Loucy (cell line): ENCODE data around the gene PPOX.

Experiments used
- H2AFZ ChIP-seq: fragments of 200-600 bp; sonication (generic); 2 replicates; pipeline ENCODE4 v1.6.0; 2016; ENCODE audit warnings: antibody characterized with exemption, mild to moderate bottlenecking, low read length, moderate library complexity
- H3F3A ChIP-seq: fragments of 200-600 bp; 2 replicates; pipeline ENCODE4 v1.6.0; 2016; ENCODE audit warnings: antibody characterized with exemption, low read depth, mild to moderate bottlenecking
- H3K27me3 ChIP-seq: fragments of 200-600 bp; sonication (generic); 2 replicates; pipeline ENCODE4 v1.6.1; 2014; ENCODE audit warnings: low read length, mild to moderate bottlenecking; ENCODE audit not compliant: insufficient read depth, poor library complexity, severe bottlenecking
- H3K36me3 ChIP-seq: fragments of 200-600 bp; sonication (generic); 2 replicates; pipeline ENCODE4 v1.6.1; 2016; ENCODE audit warnings: low read length; ENCODE audit not compliant: insufficient read depth
- H3K4me1 ChIP-seq: fragments of 200-600 bp; sonication (generic); 2 replicates; pipeline ENCODE4 v1.5.1; 2014; ENCODE audit warnings: low read length, mild to moderate bottlenecking; ENCODE audit not compliant: insufficient read depth, poor library complexity, severe bottlenecking
- H3K4me2 ChIP-seq: fragments of 200-600 bp; sonication (generic); 2 replicates; pipeline ENCODE4 v1.6.0; 2014; ENCODE audit warnings: antibody characterized with exemption, low read length, low read depth, mild to moderate bottlenecking; ENCODE audit not compliant: poor library complexity, severe bottlenecking
- H3K4me3 ChIP-seq: fragments of 200-600 bp; sonication (generic); 2 replicates; pipeline ENCODE4 v1.5.1; 2014; ENCODE audit warnings: low read length, mild to moderate bottlenecking, mixed read lengths; ENCODE audit not compliant: poor library complexity, severe bottlenecking
- H3K79me2 ChIP-seq: fragments of 200-600 bp; sonication (generic); 2 replicates; pipeline ENCODE4 v1.6.1; 2014; ENCODE audit warnings: low read length; ENCODE audit not compliant: insufficient read depth
- H3K9ac ChIP-seq: fragments of 200-600 bp; sonication (generic); 2 replicates; pipeline ENCODE4 v1.6.0; 2014; ENCODE audit warnings: mild to moderate bottlenecking, low read depth, low read length, moderate library complexity; ENCODE audit not compliant: poor library complexity, severe bottlenecking
- H3K9me2 ChIP-seq: fragments of 200-600 bp; sonication (generic); replicated peaks from 2 replicates; pipeline ENCODE4 v1.6.1; 2016; ENCODE audit warnings: low read depth, low read length, mixed read lengths
- H3K9me3 ChIP-seq: fragments of 200-600 bp; sonication (generic); 2 replicates; pipeline ENCODE4 v1.6.1; 2014; ENCODE audit warnings: mild to moderate bottlenecking, antibody characterized with exemption, low read length, low read depth; ENCODE audit not compliant: insufficient read depth
- H4K20me1 ChIP-seq: fragments of 200-600 bp; sonication (generic); 2 replicates; pipeline ENCODE4 v1.6.0; 2014; ENCODE audit warnings: antibody characterized with exemption, low read length, mild to moderate bottlenecking; ENCODE audit not compliant: insufficient read depth, poor library complexity, severe bottlenecking
- EZH2phosphoT487 ChIP-seq: fragments of 200-600 bp; IDR thresholded peaks from 2 replicates; pipeline ENCODE4 v1.6.1; 2018; ENCODE audit warnings: antibody characterized with exemption, mild to moderate bottlenecking, moderate library complexity, borderline replicate concordance
- TF ChIP-seq, protein P1 (sequence below): fragments of 200-600 bp; sonication (generic); conservative IDR thresholded peaks from 2 replicates; pipeline ENCODE4 v1.5.1; 2014; ENCODE audit warnings: mild to moderate bottlenecking, antibody characterized with exemption, low read length

PPOX gene

DNA sequence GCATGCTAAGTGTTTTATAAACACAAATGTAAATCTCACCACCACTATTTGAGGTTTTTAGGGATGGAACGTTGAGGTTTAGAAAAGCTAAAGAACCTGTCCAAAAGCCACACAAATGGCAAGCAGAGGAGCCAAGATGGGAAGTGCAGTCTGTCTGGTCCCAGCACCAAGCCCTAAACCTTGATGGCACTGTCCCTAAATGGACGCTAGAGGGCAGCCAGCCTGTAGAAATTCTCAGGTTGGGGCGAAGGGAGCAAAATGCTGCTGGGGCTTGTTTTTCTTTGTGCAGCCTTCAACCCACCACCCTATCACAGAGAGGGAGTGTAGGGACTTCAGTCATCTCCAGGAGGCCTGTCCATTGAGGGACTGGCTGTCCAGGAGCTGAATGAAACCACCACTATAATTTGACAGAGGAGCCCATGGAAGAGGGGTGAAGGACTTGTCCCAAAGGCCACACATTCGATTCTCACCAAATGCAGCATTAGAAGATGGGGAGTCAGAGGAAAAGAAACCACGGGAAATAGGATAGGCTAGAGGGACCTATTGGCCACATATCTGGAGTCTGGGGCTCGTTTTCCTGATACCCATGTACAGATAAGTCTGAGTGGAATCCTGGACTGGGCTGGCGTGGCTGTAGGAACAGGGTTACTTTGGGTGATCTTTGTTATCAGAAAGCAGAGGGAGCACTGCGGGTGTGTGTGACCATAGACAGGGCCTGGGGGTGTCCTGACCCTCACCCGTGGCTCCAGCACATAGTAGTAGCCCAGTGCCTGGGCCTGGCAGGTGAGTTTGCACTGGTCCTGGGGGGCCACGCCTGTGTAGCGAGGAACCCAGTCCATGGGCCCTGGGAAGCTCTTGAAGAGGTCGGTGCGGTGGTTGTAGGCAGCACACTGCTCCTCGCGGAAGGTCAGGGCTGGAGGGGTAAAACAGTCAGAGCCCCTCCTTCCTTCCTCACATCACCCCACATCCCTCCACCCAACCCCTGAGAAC, 26.5 kb downstream of the PPOX start:
- no peak overlapping the region for H3K4me3 ChIP-seq
- no peaks in the 10 kb centered on the region for H4K20me1 ChIP-seq
- peak overlapping the region; percentile 23 for H3K9ac ChIP-seq
- no peaks in the 10 kb centered on the region for H3K4me1 ChIP-seq
- no peaks in the 10 kb centered on the region for H3K79me2 ChIP-seq
- H3F3A ChIP-seq = no peaks in the 10 kb centered on the region
- no peaks in the 10 kb centered on the region for H3K9me2 ChIP-seq
- peak overlapping the region; percentile 64 for H2AFZ ChIP-seq
- no peak overlapping the region for H3K4me2 ChIP-seq
- H3K9me3 ChIP-seq = no peaks in the 10 kb centered on the region
- H3K36me3 ChIP-seq = no peaks in the 10 kb centered on the region
- H3K27me3 ChIP-seq = no peaks in the 10 kb centered on the region
- TF ChIP-seq EZH2phosphoT487 = no peak
- TF ChIP-seq, protein P1, sequence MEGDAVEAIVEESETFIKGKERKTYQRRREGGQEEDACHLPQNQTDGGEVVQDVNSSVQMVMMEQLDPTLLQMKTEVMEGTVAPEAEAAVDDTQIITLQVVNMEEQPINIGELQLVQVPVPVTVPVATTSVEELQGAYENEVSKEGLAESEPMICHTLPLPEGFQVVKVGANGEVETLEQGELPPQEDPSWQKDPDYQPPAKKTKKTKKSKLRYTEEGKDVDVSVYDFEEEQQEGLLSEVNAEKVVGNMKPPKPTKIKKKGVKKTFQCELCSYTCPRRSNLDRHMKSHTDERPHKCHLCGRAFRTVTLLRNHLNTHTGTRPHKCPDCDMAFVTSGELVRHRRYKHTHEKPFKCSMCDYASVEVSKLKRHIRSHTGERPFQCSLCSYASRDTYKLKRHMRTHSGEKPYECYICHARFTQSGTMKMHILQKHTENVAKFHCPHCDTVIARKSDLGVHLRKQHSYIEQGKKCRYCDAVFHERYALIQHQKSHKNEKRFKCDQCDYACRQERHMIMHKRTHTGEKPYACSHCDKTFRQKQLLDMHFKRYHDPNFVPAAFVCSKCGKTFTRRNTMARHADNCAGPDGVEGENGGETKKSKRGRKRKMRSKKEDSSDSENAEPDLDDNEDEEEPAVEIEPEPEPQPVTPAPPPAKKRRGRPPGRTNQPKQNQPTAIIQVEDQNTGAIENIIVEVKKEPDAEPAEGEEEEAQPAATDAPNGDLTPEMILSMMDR = peak; percentile 87

GRCh38 chr1:161193561-161194235, 27.5 kb downstream of the PPOX start:
- no peaks in the 10 kb centered on the region for H4K20me1 ChIP-seq
- no peaks in the 10 kb centered on the region for H3K9me3 ChIP-seq
- TF ChIP-seq, protein P1 = no peak
- no peak for TF ChIP-seq EZH2phosphoT487
- H3K9me2 ChIP-seq = no peaks in the 10 kb centered on the region
- no peaks in the 10 kb centered on the region for H3K36me3 ChIP-seq
- no peaks in the 10 kb centered on the region for H3K27me3 ChIP-seq
- H3F3A ChIP-seq = no peaks in the 10 kb centered on the region
- no peak overlapping the region for H3K9ac ChIP-seq
- no peak overlapping the region for H3K4me2 ChIP-seq
- H3K4me1 ChIP-seq = no peaks in the 10 kb centered on the region
- H2AFZ ChIP-seq = no peak overlapping the region
- no peaks in the 10 kb centered on the region for H3K79me2 ChIP-seq
- no peak overlapping the region for H3K4me3 ChIP-seq

DNA sequence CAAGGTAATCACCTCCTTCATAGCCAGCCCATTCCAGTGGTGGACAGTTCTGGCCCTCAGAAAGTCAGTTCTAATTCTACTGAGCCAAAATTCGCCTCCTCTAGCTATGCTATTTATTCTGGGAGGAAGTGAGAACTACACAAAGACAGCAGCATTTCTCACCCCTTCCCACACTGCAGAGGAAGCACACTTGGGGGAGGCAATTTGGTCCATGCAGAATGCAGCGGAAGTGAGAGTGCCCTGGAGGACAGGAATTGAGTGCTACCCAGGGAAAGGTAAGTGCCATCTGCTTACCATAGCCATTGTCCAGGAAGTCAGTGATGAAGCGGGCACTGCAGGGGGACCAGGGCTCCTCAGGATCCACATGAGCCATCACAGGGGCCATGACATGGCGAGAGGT, 28.9 kb downstream of the PPOX start:
- H3K9me2 ChIP-seq = no peaks in the 10 kb centered on the region
- TF ChIP-seq, protein P1 = no peak
- TF ChIP-seq EZH2phosphoT487 = no peak
- H2AFZ ChIP-seq = peak overlapping the region; percentile 54
- H3K9ac ChIP-seq = no peak overlapping the region
- no peak overlapping the region for H3K4me3 ChIP-seq
- H3F3A ChIP-seq = no peaks in the 10 kb centered on the region
- H3K4me2 ChIP-seq = no peak overlapping the region
- H3K36me3 ChIP-seq = no peaks in the 10 kb centered on the region
- no peaks in the 10 kb centered on the region for H3K79me2 ChIP-seq
- no peaks in the 10 kb centered on the region for H4K20me1 ChIP-seq
- H3K27me3 ChIP-seq = no peaks in the 10 kb centered on the region
- H3K9me3 ChIP-seq = no peaks in the 10 kb centered on the region
- peaks cover under 1% of the 10 kb centered on the region for H3K4me1 ChIP-seq
